ENCODE measurements around the gene CHSY1.

The CHSY1 gene

GRCh38 chr15:101244036-101244781, 7.6 kb downstream of the CHSY1 start:
- no peak for DNase-seq (ENCODE audit: extremely low read depth, insufficient read length)

GRCh38 chr15:101243420-101243819, 8.4 kb downstream of the CHSY1 start:
- H3K4me3 ChIP-seq (replicated peaks; ENCODE audit: low read depth, low read length): no peak overlapping the region
- no peaks in the 10 kb centered on the region for H3K36me3 ChIP-seq (ENCODE audit: control insufficient read depth, insufficient read depth, low read length)

More at GRCh38 chr15:101244036-101244781, 7.6 kb downstream of the CHSY1 start:
- Histone ChIP-seq H3K27me3 (replicated peaks; ENCODE audit: control insufficient read depth, insufficient read depth, low read length) (no peaks in the 10 kb centered on the region), H3K36me3 (ENCODE audit: control insufficient read depth, insufficient read depth, low read length) (no peaks in the 10 kb centered on the region), H3K4me3 (replicated peaks; ENCODE audit: low read depth, low read length) (no peak overlapping the region)
- TF ChIP-seq CTCF (IDR thresholded peaks at IDR 0.05; ENCODE audit: insufficient read depth, low read length, poor library complexity, severe bottlenecking): no peak

GRCh38 chr15:101242999-101243336, 8.9 kb downstream of the CHSY1 start:
- H3K27me3 ChIP-seq (replicated peaks; ENCODE audit: control insufficient read depth, insufficient read depth, low read length): no peaks in the 10 kb centered on the region
- TF ChIP-seq CTCF (IDR thresholded peaks at IDR 0.05; ENCODE audit: insufficient read depth, low read length, poor library complexity, severe bottlenecking): no peak
- DNase-seq (ENCODE audit: extremely low read depth, insufficient read length): no peak
- no peaks in the 10 kb centered on the region for H3K36me3 ChIP-seq (ENCODE audit: control insufficient read depth, insufficient read depth, low read length)
- H3K4me3 ChIP-seq (replicated peaks; ENCODE audit: low read depth, low read length): no peak overlapping the region

More at GRCh38 chr15:101243420-101243819, 8.4 kb downstream of the CHSY1 start:
- no peak for DNase-seq (ENCODE audit: extremely low read depth, insufficient read length)
- H3K27me3 ChIP-seq (replicated peaks; ENCODE audit: control insufficient read depth, insufficient read depth, low read length): no peaks in the 10 kb centered on the region
- no peak for TF ChIP-seq CTCF (IDR thresholded peaks at IDR 0.05; ENCODE audit: insufficient read depth, low read length, poor library complexity, severe bottlenecking)

GRCh38 chr15:101242160-101242998, 9.5 kb downstream of the CHSY1 start:
- Histone ChIP-seq H3K4me3 (replicated peaks; ENCODE audit: low read depth, low read length) (no peak overlapping the region), H3K36me3 (ENCODE audit: control insufficient read depth, insufficient read depth, low read length) (no peaks in the 10 kb centered on the region), H3K27me3 (replicated peaks; ENCODE audit: control insufficient read depth, insufficient read depth, low read length) (no peaks in the 10 kb centered on the region)
- no peak for TF ChIP-seq CTCF (IDR thresholded peaks at IDR 0.05; ENCODE audit: insufficient read depth, low read length, poor library complexity, severe bottlenecking)
- peak; percentile 57 for DNase-seq (ENCODE audit: extremely low read depth, insufficient read length)

- no peaks in the 10 kb centered on the region for H3K36me3 ChIP-seq (ENCODE audit: control insufficient read depth, insufficient read depth, low read length)
- no peak for TF ChIP-seq CTCF (IDR thresholded peaks at IDR 0.05; ENCODE audit: insufficient read depth, low read length, poor library complexity, severe bottlenecking)
- no peaks in the 10 kb centered on the region for H3K27me3 ChIP-seq (replicated peaks; ENCODE audit: control insufficient read depth, insufficient read depth, low read length)
- no peak overlapping the region for H3K4me3 ChIP-seq (replicated peaks; ENCODE audit: low read depth, low read length)
- no peak for DNase-seq (ENCODE audit: extremely low read depth, insufficient read length)
These were observed 11.5 kb downstream of the CHSY1 start for GRCh38 chr15:101240358-101240757.
